ENCODE results near the gene FCRL4. TPM values are rescaled to one million over a fixed set of nuclear protein-coding genes. Genes with fewer than 3 reads are reported as not detected.

The FCRL4 gene
- total and polyA plus RNA-seq, 11 donors = not detected

- Histone ChIP-seq H3K9me3 (no peaks in the 10 kb centered on the region), H3K27ac (no peak overlapping the region), H3K27me3 (peaks cover 0 to 5% (median 0%) of the 10 kb centered on the region in 9 donors), H3K36me3 (no peaks in the 10 kb centered on the region), H3K4me3 (no peak overlapping the region), H3K4me1 (no peaks in the 10 kb centered on the region)
- 67 to 77% (median 73%) methylated on average over 3 of the region's 3 CpGs for WGBS, 4 donors
- intact Hi-C loops (cut with DNase I) = loop anchor here in 1 of 10 donors (5.0 kb wide), 1 partner anchor 550 kb away; a partner anchor contains a TSS
- ATAC-seq (no peak), DNase-seq (no peak)
- TF ChIP-seq CTCF (IDR thresholded peaks at IDR 0.05) (no peak), POLR2A (IDR thresholded peaks at IDR 0.05) (no peak)
Measured at GRCh38 chr1:157577420-157577819, 20.5 kb downstream of the FCRL4 start.

GRCh38 chr1:157575744-157576143, 22.1 kb downstream of the FCRL4 start:
- Histone ChIP-seq H3K36me3 (no peaks in the 10 kb centered on the region), H3K27ac (no peak overlapping the region), H3K4me3 (no peak overlapping the region), H3K4me1 (no peaks in the 10 kb centered on the region), H3K9me3 (no peaks in the 10 kb centered on the region), H3K27me3 (no peaks in the 10 kb centered on the region)
- DNase-seq = no peak
- ATAC-seq = no peak
- TF ChIP-seq POLR2A (IDR thresholded peaks at IDR 0.05) (no peak), CTCF (IDR thresholded peaks at IDR 0.05) (no peak)
- WGBS, 4 donors = 84 to 95% (median 88%) methylated on average over 2 of the region's 2 CpGs
- intact Hi-C loops (cut with DNase I) = loop anchor here in 1 of 10 donors (5.0 kb wide), 1 partner anchor 552 kb away; a partner anchor contains a TSS

GRCh38 chr1:157574836-157575235, 23.0 kb downstream of the FCRL4 start:
- ATAC-seq = no peak
- Histone ChIP-seq H3K4me1 (no peaks in the 10 kb centered on the region), H3K27ac (no peak overlapping the region), H3K9me3 (no peaks in the 10 kb centered on the region), H3K4me3 (no peak overlapping the region), H3K36me3 (no peaks in the 10 kb centered on the region), H3K27me3 (no peaks in the 10 kb centered on the region)
- 78 to 86% (median 82%) methylated on average over 1 of the region's 1 CpG for WGBS, 4 donors
- no peak for DNase-seq
- no peak for TF ChIP-seq CTCF (IDR thresholded peaks at IDR 0.05)
- TF ChIP-seq POLR2A (IDR thresholded peaks at IDR 0.05) = no peak
- intact Hi-C loops (cut with DNase I) = loop anchor here in 1 of 10 donors (5.0 kb wide), 1 partner anchor 552 kb away; a partner anchor contains a TSS

- peaks cover 0 to 21% (median 0%) of the 10 kb centered on the region in 9 donors for H3K27me3 ChIP-seq
- no peak for DNase-seq
- no peak overlapping the region for H3K27ac ChIP-seq
- intact Hi-C loops (cut with DNase I) = no loop called here
- ATAC-seq = no peak
- no peaks in the 10 kb centered on the region for H3K36me3 ChIP-seq
- 78 to 79% (median 78%) methylated on average over 14 of the region's 14 CpGs for WGBS, 4 donors
- H3K9me3 ChIP-seq = no peaks in the 10 kb centered on the region
- no peak overlapping the region for H3K4me3 ChIP-seq
- no peak for TF ChIP-seq CTCF (IDR thresholded peaks at IDR 0.05)
- no peak for TF ChIP-seq POLR2A (IDR thresholded peaks at IDR 0.05)
- H3K4me1 ChIP-seq = no peaks in the 10 kb centered on the region
Measured at GRCh38 chr1:157566484-157567300, 31.2 kb downstream of the FCRL4 start.

Measured in heart left ventricle (tissue), 16 donors.